Testis (tissue), 3 donors: ENCODE measurements around the gene MRPL12. TPM values are rescaled to one million over a fixed set of nuclear protein-coding genes. Genes with fewer than 3 reads are reported as not detected.
A peak's percentile ranks its signal among the peaks of the same experiment; 100 is the strongest.

ENCODE experiments used
- DNase-seq: peaks from one replicate; pipeline ENCODE4 v3.0.0-alpha.2; 2019
- H3K27ac ChIP-seq, 2 donors: fragments of 200-600 bp; sonication (generic); one replicate each; pipeline ENCODE4 v1.5.1; 2019
- H3K27me3 ChIP-seq: fragments of 200-600 bp; sonication (generic); one replicate; pipeline ENCODE4 v1.5.1; 2019
- H3K36me3 ChIP-seq: fragments of 200-600 bp; sonication (generic); one replicate; pipeline ENCODE4 v1.5.1; 2017; ENCODE audit warnings: low read depth; ENCODE audit errors: missing control alignments
- H3K4me1 ChIP-seq: fragments of 200-600 bp; sonication (generic); one replicate; pipeline ENCODE4 v1.5.1; 2019
- H3K4me3 ChIP-seq, 2 donors: fragments of 200-600 bp; sonication (generic); one replicate each; pipeline ENCODE4 v1.5.1; 2017 to 2019
- H3K9me3 ChIP-seq: fragments of 200-600 bp; sonication (generic); one replicate; pipeline ENCODE4 v1.5.1; 2017
- POLR2A ChIP-seq: fragments of 450-650 bp; IDR thresholded peaks from one replicate; pipeline ENCODE4 v1.6.1; 2017; ENCODE audit warnings: antibody characterized with exemption, mild to moderate bottlenecking, moderate library complexity
- WGBS, 2 donors: methylation state at CpG; one replicate each; pipeline ENCODE4 v1.1.5; 2018; 5-methylcytosine and 5-hydroxymethylcytosine counted together
- intact Hi-C: fragments of 100-400 bp; cut with DNase I; formaldehyde crosslinking; loops from one replicate; pipeline ENCODE4 v1.15.1; 2023; ENCODE audit warnings: low total_unique reads
- polyA plus RNA-seq: library from polyadenylated mRNA; stranded (reverse); fragments of 350-450 nt; fragmentation: Illumina TruSeq; extraction: RNeasy Lipid Tissue Mini Kit (QIAGEN cat#74804); gene quantifications from one replicate; pipeline ENCODE4 v1.2.3, GENCODE V29; 2014; ENCODE audit warnings: low read depth, low replicate concordance; ENCODE audit not compliant: insufficient read depth
- total RNA-seq, 2 donors: library from RNA; depleted of rRNA; stranded (reverse); fragments of >200 nt; gene quantifications; one replicate each; pipeline ENCODE4 v1.2.3, GENCODE V29; 2016
- TF ChIP-seq, protein P1 (sequence below), 3 experiments: fragments of 450-650 bp in 2 of 3; fragments of 200-600 bp in 1 of 3; sonication (generic) in 1 of 3; IDR thresholded peaks; one replicate each; pipeline ENCODE4 v1.5.1; 2016 to 2019; ENCODE audit warnings: antibody characterized with exemption in 3 of 3, mild to moderate bottlenecking in 2 of 3, moderate library complexity in 1 of 3

Gene MRPL12
- total and polyA plus RNA-seq, 3 donors from 2014 or later: 54.7 to 58.0 (median 57.2) TPM

DNA sequence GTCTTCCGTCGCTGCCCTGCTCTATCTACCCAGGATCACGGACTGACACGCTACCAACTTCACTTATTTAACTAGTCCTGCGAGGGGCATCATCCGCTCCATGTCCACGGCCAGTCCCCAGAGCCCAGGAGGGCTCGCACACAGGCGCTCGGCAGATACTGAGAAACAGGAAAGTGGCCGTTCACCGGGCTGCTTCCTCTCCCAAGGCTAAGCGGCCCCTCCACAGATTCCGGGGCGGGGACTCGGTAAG is 37.1 kb upstream of the MRPL12 start:
- H3K27ac ChIP-seq: peak overlapping the region; percentile 45 to 79

GRCh38 chr17:81666342-81667191 is 36.6 kb upstream of the MRPL12 start, which contains the start of the genes CCDC137 and OXLD1:
Gene CCDC137 (plus strand): TSS chr17:81666737. CDS start chr17:81666767, 30 bp downstream.
Gene OXLD1 (minus strand): TSS chr17:81666605. CDS start chr17:81666577, 28 bp downstream.
- peak; percentile 52 for TF ChIP-seq POLR2A
- TF ChIP-seq, protein P1, sequence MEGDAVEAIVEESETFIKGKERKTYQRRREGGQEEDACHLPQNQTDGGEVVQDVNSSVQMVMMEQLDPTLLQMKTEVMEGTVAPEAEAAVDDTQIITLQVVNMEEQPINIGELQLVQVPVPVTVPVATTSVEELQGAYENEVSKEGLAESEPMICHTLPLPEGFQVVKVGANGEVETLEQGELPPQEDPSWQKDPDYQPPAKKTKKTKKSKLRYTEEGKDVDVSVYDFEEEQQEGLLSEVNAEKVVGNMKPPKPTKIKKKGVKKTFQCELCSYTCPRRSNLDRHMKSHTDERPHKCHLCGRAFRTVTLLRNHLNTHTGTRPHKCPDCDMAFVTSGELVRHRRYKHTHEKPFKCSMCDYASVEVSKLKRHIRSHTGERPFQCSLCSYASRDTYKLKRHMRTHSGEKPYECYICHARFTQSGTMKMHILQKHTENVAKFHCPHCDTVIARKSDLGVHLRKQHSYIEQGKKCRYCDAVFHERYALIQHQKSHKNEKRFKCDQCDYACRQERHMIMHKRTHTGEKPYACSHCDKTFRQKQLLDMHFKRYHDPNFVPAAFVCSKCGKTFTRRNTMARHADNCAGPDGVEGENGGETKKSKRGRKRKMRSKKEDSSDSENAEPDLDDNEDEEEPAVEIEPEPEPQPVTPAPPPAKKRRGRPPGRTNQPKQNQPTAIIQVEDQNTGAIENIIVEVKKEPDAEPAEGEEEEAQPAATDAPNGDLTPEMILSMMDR (IDR thresholded peaks at IDR 0.05): no peak
- Histone ChIP-seq H3K27ac (peak within 1 kb of the TSS; percentile 45 to 79), H3K36me3 (no peaks in the 10 kb centered on the region), H3K4me1 (peaks cover 8% of the 10 kb centered on the region), H3K9me3 (no peaks in the 10 kb centered on the region), H3K27me3 (no peaks in the 10 kb centered on the region), H3K4me3 (peak within 1 kb of the TSS; percentile 75 to 92)
- intact Hi-C loops: no loop called here
- 1% methylated on average over 91 of the region's 96 CpGs; no CpG with 5 or more reads in 1 of the 2 donors for WGBS, 2 donors
- peak; percentile 97 for DNase-seq

More for the DNA sequence above, 37.1 kb upstream of the MRPL12 start:
- 0% methylated on average over 6 to 16 of the region's 16 CpGs for WGBS, 2 donors
- intact Hi-C loops: no loop called here
- peak overlapping the region; percentile 75 to 92 for H3K4me3 ChIP-seq
- H3K4me1 ChIP-seq: peaks cover 8% of the 10 kb centered on the region
- no peaks in the 10 kb centered on the region for H3K36me3 ChIP-seq
- no peaks in the 10 kb centered on the region for H3K27me3 ChIP-seq
- H3K9me3 ChIP-seq: no peaks in the 10 kb centered on the region
- TF ChIP-seq, protein P1 (IDR thresholded peaks at IDR 0.05): no peak
- no peak for TF ChIP-seq POLR2A
- DNase-seq: peak; percentile 28

- WGBS, 2 donors: 66 to 70% methylated on average over 15 to 18 of the region's 18 CpGs
- H3K36me3 ChIP-seq: no peaks in the 10 kb centered on the region
- TF ChIP-seq, protein P1 (IDR thresholded peaks at IDR 0.05): no peak
- TF ChIP-seq POLR2A: no peak
- DNase-seq: no peak
- H3K4me3 ChIP-seq: peak overlapping the region in 1 of 2 donors; percentile 75
- H3K27me3 ChIP-seq: no peaks in the 10 kb centered on the region
- no peak overlapping the region for H3K27ac ChIP-seq
- H3K4me1 ChIP-seq: peaks cover 8% of the 10 kb centered on the region
- intact Hi-C loops: no loop called here
- no peaks in the 10 kb centered on the region for H3K9me3 ChIP-seq
Measured at GRCh38 chr17:81667754-81668153, 35.4 kb upstream of the MRPL12 start.

DNA sequence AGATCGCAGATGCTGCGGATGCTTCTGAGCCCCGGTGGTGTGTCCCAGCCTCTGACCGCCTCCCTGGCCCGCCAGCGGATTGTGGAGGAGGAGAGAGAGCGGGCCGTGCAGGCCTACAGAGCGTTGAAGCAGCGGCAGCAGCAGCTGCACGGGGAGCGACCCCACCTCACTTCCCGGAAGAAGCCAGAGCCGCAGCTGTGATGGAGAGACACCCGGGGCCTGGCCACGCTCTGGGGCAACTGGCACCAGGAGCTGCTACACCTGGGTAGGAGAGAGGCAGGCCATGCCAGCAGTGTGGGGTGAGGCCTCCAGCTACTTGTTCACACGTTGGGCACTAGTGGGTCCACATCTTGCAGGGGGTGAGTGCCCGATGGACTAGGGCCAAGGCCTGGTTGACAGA is 30.7 kb upstream of the MRPL12 start:
- no peak overlapping the region for H3K27ac ChIP-seq
- intact Hi-C loops: no loop called here
- no peaks in the 10 kb centered on the region for H3K4me1 ChIP-seq
- no peak for DNase-seq
- no peak for TF ChIP-seq POLR2A
- TF ChIP-seq, protein P1 (IDR thresholded peaks at IDR 0.05): no peak
- WGBS, 2 donors: 78 to 81% methylated on average over 18 of the region's 18 CpGs
- H3K4me3 ChIP-seq: no peak overlapping the region
- H3K36me3 ChIP-seq: no peaks in the 10 kb centered on the region
- H3K9me3 ChIP-seq: no peaks in the 10 kb centered on the region
- H3K27me3 ChIP-seq: no peaks in the 10 kb centered on the region

DNA sequence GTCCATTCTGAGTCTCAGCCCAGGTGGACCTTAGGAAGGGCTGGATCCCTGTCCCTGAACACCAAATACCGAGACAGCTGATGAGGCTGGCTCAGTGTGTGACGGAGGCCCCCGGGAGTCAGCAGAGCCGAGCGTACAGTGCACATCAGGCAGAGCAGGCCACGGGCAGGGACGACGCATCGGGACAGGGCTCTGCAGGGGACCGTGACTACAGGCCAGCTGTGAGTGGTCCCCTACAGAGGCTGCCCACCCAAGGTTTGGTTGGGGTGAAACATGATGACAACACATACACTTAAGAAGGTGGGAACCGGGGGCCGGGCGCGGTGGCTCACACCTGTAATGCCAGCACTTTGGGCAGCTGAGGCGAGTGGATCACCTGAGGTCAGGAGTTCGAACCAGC is 30.2 kb upstream of the MRPL12 start:
- no peaks in the 10 kb centered on the region for H3K4me1 ChIP-seq
- intact Hi-C loops: no loop called here
- 93 to 95% methylated on average over 8 to 16 of the region's 16 CpGs for WGBS, 2 donors
- TF ChIP-seq, protein P1 (IDR thresholded peaks at IDR 0.05): no peak
- TF ChIP-seq POLR2A: no peak
- no peak for DNase-seq
- H3K27ac ChIP-seq: no peak overlapping the region
- no peaks in the 10 kb centered on the region for H3K9me3 ChIP-seq
- H3K27me3 ChIP-seq: no peaks in the 10 kb centered on the region
- no peak overlapping the region for H3K4me3 ChIP-seq
- no peaks in the 10 kb centered on the region for H3K36me3 ChIP-seq
